IMR-90 (cell line): Measurements from ENCODE around the gene LYRM4. TPM values are rescaled to one million over a fixed set of nuclear protein-coding genes. Genes with fewer than 3 reads are reported as not detected.

Experiments used
- ATAC-seq: fragments of 200-7000 bp; cut with Tn5 transposase; 2 replicates; pipeline ENCODE4 v1.9.1; 2020; ENCODE audit warnings: low read depth, mild to moderate bottlenecking, moderate library complexity
- BruUV-seq: library from RNA; stranded (reverse); fragments of 400-500 nt; replicated peaks from 2 replicates; lab custom pipeline; 2021; lab: Mats Ljungman, UMichigan
- CTCF ChIA-PET: fragments of 300-600 bp; formaldehyde crosslinking; extraction: SDS; loops from one replicate; lab custom pipeline; 2021; ENCODE audit warnings: antibody characterized with exemption; lab: Yijun Ruan, JAX
- POLR2A ChIA-PET: fragments of 300-600 bp; sonication (Branson Sonifier 250); formaldehyde crosslinking; loops from one replicate; lab custom pipeline; 2022; ENCODE audit warnings: antibody characterized with exemption; ENCODE audit not compliant: unreplicated experiment; lab: Charles Lee
- DNase-seq: peaks from one replicate; pipeline ENCODE4 v3.0.0; 2013
- H2AFZ ChIP-seq: replicated peaks from 2 replicates; pipeline ENCODE3; 2013; ENCODE audit warnings: low read length, mild to moderate bottlenecking; ENCODE audit not compliant: poor library complexity
- H2AK5ac ChIP-seq: 2 replicates; pipeline ENCODE4 v1.6.1; 2013; ENCODE audit warnings: low read depth, low read length, inconsistent platforms
- H2AK9ac ChIP-seq: replicated peaks from 2 replicates; pipeline ENCODE3; 2013; ENCODE audit warnings: mild to moderate bottlenecking, low read depth, low read length, moderate library complexity; ENCODE audit not compliant: poor library complexity
- H2BK120ac ChIP-seq: 2 replicates; pipeline ENCODE4 v1.6.1; 2013; ENCODE audit warnings: low read depth, low read length, inconsistent platforms
- H2BK15ac ChIP-seq: 3 replicates; pipeline ENCODE4 v1.6.1; 2013; ENCODE audit warnings: low read depth, low read length, inconsistent platforms
- H2BK20ac ChIP-seq: 2 replicates; pipeline ENCODE4 v1.6.1; 2013; ENCODE audit warnings: low read depth, mild to moderate bottlenecking, inconsistent platforms, low read length, moderate library complexity
- H2BK5ac ChIP-seq: 2 replicates; pipeline ENCODE4 v1.6.1; 2013; ENCODE audit warnings: mild to moderate bottlenecking, low read depth, low read length, inconsistent platforms; ENCODE audit not compliant: poor library complexity, severe bottlenecking
- H3K14ac ChIP-seq: replicated peaks from 2 replicates; pipeline ENCODE4 v1.6.1; 2013; ENCODE audit warnings: low read depth, low read length, inconsistent platforms
- H3K18ac ChIP-seq: 2 replicates; pipeline ENCODE4 v1.6.1; 2013; ENCODE audit warnings: low read depth, low read length, control low read depth
- H3K23ac ChIP-seq: 2 replicates; pipeline ENCODE4 v1.6.1; 2013; ENCODE audit warnings: low read depth, low read length, inconsistent platforms
- H3K27ac ChIP-seq: 2 replicates; pipeline ENCODE4 v1.5.1; 2013; ENCODE audit warnings: mild to moderate bottlenecking, control low read depth, low read length; ENCODE audit not compliant: insufficient read depth
- H3K27me3 ChIP-seq: 2 replicates; pipeline ENCODE4 v1.6.1; 2013; ENCODE audit warnings: low read length; ENCODE audit not compliant: control insufficient read depth, insufficient read depth
- H3K36me3 ChIP-seq: 2 replicates; pipeline ENCODE4 v1.6.1; 2013; ENCODE audit warnings: low read length, mixed read lengths; ENCODE audit not compliant: control insufficient read depth, insufficient read depth
- H3K4ac ChIP-seq: 2 replicates; pipeline ENCODE4 v1.6.1; 2013; ENCODE audit warnings: low read depth, low read length, inconsistent platforms
- H3K4me1 ChIP-seq: 2 replicates; pipeline ENCODE4 v1.6.1; 2013; ENCODE audit warnings: low read length, mixed read lengths; ENCODE audit not compliant: control insufficient read depth, insufficient read depth
- H3K4me2 ChIP-seq: 2 replicates; pipeline ENCODE4 v1.6.1; 2013; ENCODE audit warnings: low read depth, mild to moderate bottlenecking, control low read depth, low read length, moderate library complexity
- H3K4me3 ChIP-seq: 2 replicates; pipeline ENCODE4 v1.5.1; 2013; ENCODE audit warnings: low read depth, mild to moderate bottlenecking, control low read depth, low read length, moderate library complexity; ENCODE audit not compliant: insufficient read depth
- H3K56ac ChIP-seq: 2 replicates; pipeline ENCODE4 v1.6.1; 2013; ENCODE audit warnings: low read length, inconsistent platforms; ENCODE audit not compliant: insufficient read depth; ENCODE audit errors: extremely low read depth
- H3K79me1 ChIP-seq, 2 experiments: 2 replicates each; pipeline ENCODE4 v1.6.1; 2013; ENCODE audit warnings: low read length in 2 of 2, inconsistent platforms in 1 of 2, low read depth in 1 of 2
- H3K9ac ChIP-seq: 2 replicates; pipeline ENCODE4 v1.6.1; 2013; ENCODE audit warnings: low read depth, low read length, control low read depth
- H3K9me1 ChIP-seq: 2 replicates; pipeline ENCODE4 v1.6.1; 2013; ENCODE audit warnings: low read length, inconsistent platforms; ENCODE audit not compliant: insufficient read depth
- H3K9me3 ChIP-seq: 2 replicates; pipeline ENCODE4 v1.6.1; 2013; ENCODE audit warnings: low read length; ENCODE audit not compliant: control insufficient read depth, insufficient read depth
- H4K20me1 ChIP-seq: 2 replicates; pipeline ENCODE4 v1.6.1; 2013; ENCODE audit warnings: low read length, inconsistent platforms; ENCODE audit not compliant: insufficient read depth
- H4K5ac ChIP-seq: 2 replicates; pipeline ENCODE4 v1.6.1; 2013; ENCODE audit warnings: mild to moderate bottlenecking, low read depth, low read length, control low read depth
- H4K8ac ChIP-seq, 2 experiments: 2 replicates each; pipeline ENCODE4 v1.6.1; 2013; ENCODE audit warnings: low read depth in 2 of 2, low read length in 2 of 2, control low read depth in 1 of 2, inconsistent platforms in 1 of 2
- H4K91ac ChIP-seq: 2 replicates; pipeline ENCODE4 v1.6.1; 2013; ENCODE audit warnings: low read depth, low read length, inconsistent platforms; ENCODE audit not compliant: insufficient read depth
- BHLHE40 ChIP-seq: fragments of 150-350 bp; IDR thresholded peaks from 2 replicates; pipeline ENCODE4 v1.6.1; 2016; ENCODE audit warnings: mild to moderate bottlenecking, low read depth, low read length
- CEBPB ChIP-seq: IDR thresholded peaks from 2 replicates; pipeline ENCODE4 v1.6.1; 2012; ENCODE audit warnings: low read depth, low read length, improper control_type of control experiment
- CHD1 ChIP-seq: IDR thresholded peaks from 2 replicates; pipeline ENCODE4 v1.6.1; 2012; ENCODE audit warnings: low read depth, low read length, improper control_type of control experiment
- FOS ChIP-seq: fragments of 150-350 bp; IDR thresholded peaks from 2 replicates; pipeline ENCODE4 v1.6.1; 2016; ENCODE audit warnings: low read depth, low read length
- MAFK ChIP-seq: IDR thresholded peaks from 2 replicates; pipeline ENCODE4 v1.6.1; 2012; ENCODE audit warnings: low read depth, low read length, improper control_type of control experiment
- MAZ ChIP-seq: IDR thresholded peaks from 2 replicates; pipeline ENCODE4 v1.6.1; 2012; ENCODE audit warnings: low read depth, mild to moderate bottlenecking, low read length, improper control_type of control experiment, moderate library complexity, borderline replicate concordance
- MXI1 ChIP-seq: IDR thresholded peaks from 2 replicates; pipeline ENCODE4 v1.6.1; 2012; ENCODE audit warnings: low read depth, mild to moderate bottlenecking, low read length, moderate library complexity, borderline replicate concordance
- NFE2L2 ChIP-seq: fragments of 150-350 bp; IDR thresholded peaks from 2 replicates; pipeline ENCODE4 v1.6.1; 2016; ENCODE audit warnings: low read depth, mild to moderate bottlenecking, low read length
- POLR2A ChIP-seq: IDR thresholded peaks from 2 replicates; pipeline ENCODE4 v1.6.1; 2012; ENCODE audit warnings: mild to moderate bottlenecking, low read depth, low read length
- RAD21 ChIP-seq: IDR thresholded peaks from 2 replicates; pipeline ENCODE4 v1.6.1; 2012; ENCODE audit warnings: low read length, improper control_type of control experiment
- RCOR1 ChIP-seq: IDR thresholded peaks from 2 replicates; pipeline ENCODE4 v1.6.1; 2012; ENCODE audit warnings: mild to moderate bottlenecking, low read length, improper control_type of control experiment; ENCODE audit not compliant: insufficient replicate concordance
- RFX5 ChIP-seq: IDR thresholded peaks from 2 replicates; pipeline ENCODE4 v1.8.0; 2012; ENCODE audit warnings: low read depth, mild to moderate bottlenecking, low read length, moderate library complexity
- SMC3 ChIP-seq: fragments of 150-350 bp; IDR thresholded peaks from 2 replicates; pipeline ENCODE4 v1.6.1; 2016; ENCODE audit warnings: low read depth, mild to moderate bottlenecking, antibody characterized with exemption, low read length, moderate library complexity
- WGBS, 2 experiments: methylation state at CpG; one replicate each; pipeline versions ENCODE4 v1.1.5 to v1.1.7; 2013; ENCODE audit warnings: missing lambda C conversion rate in 2 of 2; ENCODE audit not compliant: insufficient read length in 1 of 2; ENCODE audit errors: extremely low coverage in 2 of 2; 5-methylcytosine and 5-hydroxymethylcytosine counted together
- dilution Hi-C: fragments of 300-500 bp; cut with HindIII; formaldehyde crosslinking; loops from one replicate; pipeline ENCODE4 v1.14.3; 2018; ENCODE audit warnings: low sequenced_read_pairs; ENCODE audit not compliant: unreplicated experiment
- in situ Hi-C: fragments of 300-500 bp; cut with MboI; formaldehyde crosslinking; loops from 3 replicates; pipeline ENCODE4 v1.14.3; 2019; ENCODE audit warnings: low sequenced_read_pairs, inconsistent platforms, mixed read lengths
- intact Hi-C: fragments of 100-400 bp; cut with micrococcal nuclease; formaldehyde crosslinking; loops from 2 replicates; pipeline ENCODE4 v1.10.0; 2022
- polyA plus RNA-seq, 3 experiments: library from polyadenylated mRNA; depleted of rRNA; stranded (reverse); fragments of >200 nt; gene quantifications; 2 replicates each; pipeline ENCODE4 v1.2.3, GENCODE V29; 2012; ENCODE audit warnings: low replicate concordance in 1 of 3
- total RNA-seq: library from RNA; depleted of rRNA; stranded (reverse); fragments of >200 nt; gene quantifications from 2 replicates; pipeline ENCODE4 v1.2.3, GENCODE V29; 2012
- TF ChIP-seq, protein P1 (sequence below): fragments of 150-350 bp; IDR thresholded peaks from 2 replicates; pipeline ENCODE4 v1.6.1; 2017; ENCODE audit warnings: mild to moderate bottlenecking, antibody characterized with exemption, low read length, low read depth
- TF ChIP-seq, protein P2 (sequence below): fragments of 150-350 bp; IDR thresholded peaks from 2 replicates; pipeline ENCODE4 v1.6.1; 2016; ENCODE audit warnings: low read depth, mild to moderate bottlenecking, low read length, moderate library complexity, borderline replicate concordance
- TF ChIP-seq, protein P3 (sequence below): conservative IDR thresholded peaks from 2 replicates; pipeline ENCODE4 v1.5.1; 2012; ENCODE audit warnings: mild to moderate bottlenecking, low read depth, low read length, improper control_type of control experiment

The LYRM4 gene
- total and polyA plus RNA-seq, 2 of the 4 experiments (the other 2 are of a cell fraction), result 11.5 to 26.6 TPM

DNA sequence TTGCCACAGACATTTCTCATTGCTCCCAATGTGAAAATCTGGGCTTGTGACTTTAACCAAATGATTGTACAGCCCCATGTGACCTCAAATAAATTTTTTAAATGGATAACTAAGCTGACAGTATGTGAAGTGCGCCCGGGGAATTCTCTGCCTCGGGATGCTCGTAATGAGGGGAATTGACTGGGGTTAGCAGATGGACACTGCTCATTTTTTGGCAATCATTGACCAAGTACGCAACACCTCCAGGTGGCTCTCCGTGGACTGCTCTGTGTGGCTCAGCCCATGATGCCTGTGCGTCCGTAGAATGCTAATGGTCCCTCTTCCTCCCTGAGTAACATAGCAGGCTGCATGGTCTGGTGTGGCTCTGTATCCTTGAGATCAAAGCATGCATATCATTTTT, 42.9 kb upstream of the LYRM4 start:
- TF ChIP-seq POLR2A, result no peak
- TF ChIP-seq CEBPB, result no peak
- TF ChIP-seq, protein P1, sequence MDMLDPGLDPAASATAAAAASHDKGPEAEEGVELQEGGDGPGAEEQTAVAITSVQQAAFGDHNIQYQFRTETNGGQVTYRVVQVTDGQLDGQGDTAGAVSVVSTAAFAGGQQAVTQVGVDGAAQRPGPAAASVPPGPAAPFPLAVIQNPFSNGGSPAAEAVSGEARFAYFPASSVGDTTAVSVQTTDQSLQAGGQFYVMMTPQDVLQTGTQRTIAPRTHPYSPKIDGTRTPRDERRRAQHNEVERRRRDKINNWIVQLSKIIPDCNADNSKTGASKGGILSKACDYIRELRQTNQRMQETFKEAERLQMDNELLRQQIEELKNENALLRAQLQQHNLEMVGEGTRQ, result no peak
- no peak for TF ChIP-seq FOS
- no peak for TF ChIP-seq MAZ
- TF ChIP-seq, protein P2, sequence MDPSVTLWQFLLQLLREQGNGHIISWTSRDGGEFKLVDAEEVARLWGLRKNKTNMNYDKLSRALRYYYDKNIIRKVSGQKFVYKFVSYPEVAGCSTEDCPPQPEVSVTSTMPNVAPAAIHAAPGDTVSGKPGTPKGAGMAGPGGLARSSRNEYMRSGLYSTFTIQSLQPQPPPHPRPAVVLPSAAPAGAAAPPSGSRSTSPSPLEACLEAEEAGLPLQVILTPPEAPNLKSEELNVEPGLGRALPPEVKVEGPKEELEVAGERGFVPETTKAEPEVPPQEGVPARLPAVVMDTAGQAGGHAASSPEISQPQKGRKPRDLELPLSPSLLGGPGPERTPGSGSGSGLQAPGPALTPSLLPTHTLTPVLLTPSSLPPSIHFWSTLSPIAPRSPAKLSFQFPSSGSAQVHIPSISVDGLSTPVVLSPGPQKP, result no peak
- TF ChIP-seq MAFK, result no peak
- no peak for TF ChIP-seq NFE2L2
- TF ChIP-seq MXI1, result no peak
- no peak for TF ChIP-seq RCOR1
- TF ChIP-seq SMC3, result no peak
- no peak for TF ChIP-seq RAD21
- TF ChIP-seq CHD1, result no peak
- TF ChIP-seq, protein P3, sequence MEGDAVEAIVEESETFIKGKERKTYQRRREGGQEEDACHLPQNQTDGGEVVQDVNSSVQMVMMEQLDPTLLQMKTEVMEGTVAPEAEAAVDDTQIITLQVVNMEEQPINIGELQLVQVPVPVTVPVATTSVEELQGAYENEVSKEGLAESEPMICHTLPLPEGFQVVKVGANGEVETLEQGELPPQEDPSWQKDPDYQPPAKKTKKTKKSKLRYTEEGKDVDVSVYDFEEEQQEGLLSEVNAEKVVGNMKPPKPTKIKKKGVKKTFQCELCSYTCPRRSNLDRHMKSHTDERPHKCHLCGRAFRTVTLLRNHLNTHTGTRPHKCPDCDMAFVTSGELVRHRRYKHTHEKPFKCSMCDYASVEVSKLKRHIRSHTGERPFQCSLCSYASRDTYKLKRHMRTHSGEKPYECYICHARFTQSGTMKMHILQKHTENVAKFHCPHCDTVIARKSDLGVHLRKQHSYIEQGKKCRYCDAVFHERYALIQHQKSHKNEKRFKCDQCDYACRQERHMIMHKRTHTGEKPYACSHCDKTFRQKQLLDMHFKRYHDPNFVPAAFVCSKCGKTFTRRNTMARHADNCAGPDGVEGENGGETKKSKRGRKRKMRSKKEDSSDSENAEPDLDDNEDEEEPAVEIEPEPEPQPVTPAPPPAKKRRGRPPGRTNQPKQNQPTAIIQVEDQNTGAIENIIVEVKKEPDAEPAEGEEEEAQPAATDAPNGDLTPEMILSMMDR, result no peak
- no peak for TF ChIP-seq RFX5
- TF ChIP-seq BHLHE40, result no peak
- Histone ChIP-seq H2AK9ac (no peak overlapping the region), H2BK120ac (no peak overlapping the region), H4K91ac (no peak overlapping the region), H2BK5ac (no peak overlapping the region), H3K27ac (no peak overlapping the region), H3K18ac (no peak overlapping the region), H3K14ac (no peak overlapping the region), H3K9me1 (peaks cover 11% of the 10 kb centered on the region; the same call in 1 of the 2 replicates), H3K23ac (no peak overlapping the region), H2BK20ac (no peak overlapping the region), H3K79me1 (peaks cover 14 to 45% of the 10 kb centered on the region in 2 experiments), H3K4me1 (peaks cover 2% of the 10 kb centered on the region; the same call in 1 of the 2 replicates), H2AK5ac (no peak overlapping the region), H4K8ac (no peak overlapping the region), H3K9ac (no peak overlapping the region), H2BK15ac (no peak overlapping the region), H3K4me3 (no peak overlapping the region), H3K27me3 (no peaks in the 10 kb centered on the region), H3K36me3 (peaks cover 1% of the 10 kb centered on the region; the same call in 1 of the 2 replicates), H2AFZ (no peak overlapping the region), H4K5ac (no peak overlapping the region), H3K4me2 (no peak overlapping the region), H3K4ac (no peak overlapping the region), H3K56ac (no peak overlapping the region), H3K9me3 (no peaks in the 10 kb centered on the region), H4K20me1 (peaks cover 6% of the 10 kb centered on the region; the same call in 1 of the 2 replicates)
- in situ Hi-C loops, result no loop called here
- intact Hi-C loops, result no loop called here
- POLR2A ChIA-PET, result no interaction called here
- dilution Hi-C loops, result no loop called here
- no TSS peak for BruUV-seq
- WGBS, 2 experiments, result 64% methylated on average over 2 of the region's 8 CpGs; no CpG with 5 or more reads in 1 of the 2 experiments
- CTCF ChIA-PET, result no interaction called here
- DNase-seq, result no peak
- no peak for ATAC-seq
